SK-N-SH (cell line): ENCODE results near the gene WNK2. TPM values are rescaled to one million over a fixed set of nuclear protein-coding genes. Genes with fewer than 3 reads are reported as not detected.
"Not testable (repeated sequence)": the region's sequence is repeated elsewhere in the genome, so short reads cannot be mapped to it uniquely, and the experiment has no call there.

Experiments used
- CTCF ChIA-PET: fragments of 300-600, 350-600 bp; formaldehyde crosslinking; extraction: SDS; loops from one replicate; lab custom pipeline; 2021; lab: Yijun Ruan, JAX
- POLR2A ChIA-PET: fragments of 350-600 bp; sonication (Branson Sonifier 250); formaldehyde crosslinking; extraction: SDS; loops from one replicate; lab custom pipeline; 2020; ENCODE audit warnings: antibody characterized with exemption, inconsistent platforms; lab: Yijun Ruan, JAX
- DNase-seq: peaks from one replicate; pipeline ENCODE4 v3.0.0; 2012
- H2AFZ ChIP-seq: fragments of 200-600 bp; sonication (generic); 2 replicates; pipeline ENCODE4 v1.8.1; 2016; ENCODE audit warnings: antibody characterized with exemption, mild to moderate bottlenecking, low read depth
- H3F3A ChIP-seq: fragments of 200-600 bp; sonication (generic); replicated peaks from 2 replicates; pipeline ENCODE3; 2016; ENCODE audit warnings: antibody characterized with exemption, mild to moderate bottlenecking; ENCODE audit not compliant: insufficient read depth
- H3K27ac ChIP-seq, 2 experiments: fragments of 200-500 bp in 1 of 2; fragments of 200-600 bp in 1 of 2; sonication (Bioruptor generic) in 1 of 2; sonication (generic), shearing (Covaris generic) in 1 of 2; 2 replicates each; pipeline versions ENCODE4 v1.5.1 to v1.6.1; 2014 to 2016; ENCODE audit warnings: low read depth in 2 of 2, inconsistent platforms in 1 of 2, low read length in 1 of 2, mild to moderate bottlenecking in 1 of 2, mixed read lengths in 1 of 2
- H3K27me3 ChIP-seq: fragments of 200-600 bp; sonication (generic), shearing (Covaris generic); 2 replicates; pipeline ENCODE4 v1.6.1; 2016; ENCODE audit warnings: mixed run types; ENCODE audit not compliant: insufficient read depth
- H3K36me3 ChIP-seq, 2 experiments: fragments of 200-500 bp in 1 of 2; fragments of 200-600 bp in 1 of 2; sonication (Bioruptor generic) in 1 of 2; sonication (generic) in 1 of 2; replicated peaks in 1 of 2; 2 replicates each; pipeline versions ENCODE3 to v1.5.1; 2014 to 2016; ENCODE audit warnings: low read length in 1 of 2, mild to moderate bottlenecking in 1 of 2; ENCODE audit not compliant: insufficient read depth in 2 of 2, control insufficient read depth in 1 of 2
- H3K4me1 ChIP-seq, 2 experiments: fragments of 200-500 bp in 1 of 2; fragments of 200-600 bp in 1 of 2; sonication (Bioruptor generic) in 1 of 2; sonication (generic), shearing (Covaris generic) in 1 of 2; 2 replicates each; pipeline versions ENCODE4 v1.5.1 to v1.6.1; 2014 to 2016; ENCODE audit warnings: low read depth in 1 of 2, low read length in 1 of 2, mixed run types in 1 of 2; ENCODE audit not compliant: insufficient read depth in 2 of 2, control insufficient read depth in 1 of 2
- H3K4me2 ChIP-seq: fragments of 200-600 bp; sonication (generic), shearing (Covaris generic); 2 replicates; pipeline ENCODE4 v1.6.1; 2017; ENCODE audit warnings: mixed run types
- H3K4me3 ChIP-seq, 2 experiments: fragments of 200-500 bp in 1 of 2; fragments of 200-600 bp in 1 of 2; sonication (Bioruptor generic) in 1 of 2; sonication (generic), shearing (Covaris generic) in 1 of 2; 2 replicates each; pipeline versions ENCODE4 v1.5.1 to v1.8.1; 2014 to 2016; ENCODE audit warnings: low read depth in 2 of 2, inconsistent platforms in 1 of 2, low read length in 1 of 2, mild to moderate bottlenecking in 1 of 2, mixed read lengths in 1 of 2, moderate library complexity in 1 of 2
- H3K79me2 ChIP-seq: fragments of 200-600 bp; sonication (generic); 2 replicates; pipeline ENCODE4 v1.8.1; 2017; ENCODE audit warnings: mild to moderate bottlenecking; ENCODE audit not compliant: insufficient read depth
- H3K9ac ChIP-seq: fragments of 200-600 bp; sonication (generic); 2 replicates; pipeline ENCODE4 v1.6.1; 2017; ENCODE audit warnings: mixed run types
- H3K9me2 ChIP-seq: fragments of 200-600 bp; sonication (generic); 2 replicates; pipeline ENCODE4 v1.6.1; 2017; ENCODE audit warnings: mixed run types
- H3K9me3 ChIP-seq: fragments of 200-600 bp; sonication (generic); 2 replicates; pipeline ENCODE4 v1.6.1; 2017; ENCODE audit warnings: mixed run types, mild to moderate bottlenecking, moderate library complexity
- H4K20me1 ChIP-seq: fragments of 200-600 bp; sonication (generic); 2 replicates; pipeline ENCODE4 v1.6.1; 2017; ENCODE audit warnings: mild to moderate bottlenecking, mixed run types; ENCODE audit not compliant: insufficient read depth
- MXI1 ChIP-seq: IDR thresholded peaks from 2 replicates; pipeline ENCODE4 v1.6.1; 2012; ENCODE audit warnings: mild to moderate bottlenecking, low read depth, low read length, improper control_type of control experiment
- NFIC ChIP-seq: IDR thresholded peaks from 2 replicates; pipeline ENCODE4 v1.4.0; 2012; ENCODE audit warnings: borderline replicate concordance
- NRF1 ChIP-seq: IDR thresholded peaks from 2 replicates; pipeline ENCODE4 v1.6.1; 2012; ENCODE audit warnings: low read depth, mild to moderate bottlenecking, low read length
- REST ChIP-seq: IDR thresholded peaks from 2 replicates; pipeline ENCODE4 v1.6.1; 2012; ENCODE audit warnings: mild to moderate bottlenecking, low read depth, low read length, moderate library complexity
- TEAD4 ChIP-seq: IDR thresholded peaks from 2 replicates; pipeline ENCODE4 v1.4.0; 2012; ENCODE audit warnings: mild to moderate bottlenecking, borderline replicate concordance; ENCODE audit not compliant: insufficient read depth
- WGBS: methylation state at CpG from one replicate; pipeline ENCODE4 v1.1.6; 2017; ENCODE audit warnings: low lambda C conversion rate; 5-methylcytosine and 5-hydroxymethylcytosine counted together
- polyA plus RNA-seq, 3 experiments: library from polyadenylated mRNA; depleted of rRNA; stranded (reverse); fragments of >200 nt; gene quantifications; 2 replicates each; pipeline ENCODE4 v1.2.3, GENCODE V29; 2012

WNK2 gene
- polyA plus RNA-seq, 1 of the 3 experiments (the other 2 are of a cell fraction): 0.12 TPM

GRCh38 chr9:93346231-93347112 lies 162.5 kb downstream of the WNK2 start:
- Histone ChIP-seq H3K4me3 (peak overlapping the region in 1 of 2 experiments; percentile 3; a peak in 1 of 4 replicates), H3K79me2 (no peaks in the 10 kb centered on the region), H3K9me2 (no peaks in the 10 kb centered on the region), H3K27ac (no peak overlapping the region), H3K27me3 (no peaks in the 10 kb centered on the region), H3F3A (no peaks in the 10 kb centered on the region), H3K4me1 (peaks cover 0 to 2% of the 10 kb centered on the region in 2 experiments; a peak in 1 of 4 replicates), H3K9me3 (no peaks in the 10 kb centered on the region), H3K9ac (no peak overlapping the region), H3K36me3 (no peaks in the 10 kb centered on the region), H2AFZ (no peak overlapping the region), H4K20me1 (no peaks in the 10 kb centered on the region)
- ChIA-PET POLR2A (no interaction called here), CTCF (no interaction called here)
- peak; percentile 80 for DNase-seq
- 71% methylated on average over 40 of the region's 66 CpGs for WGBS
- TF ChIP-seq TEAD4: no peak
- TF ChIP-seq REST: no peak
- TF ChIP-seq NRF1: no peak
- TF ChIP-seq NFIC: no peak
- no peak for TF ChIP-seq MXI1
- TF ChIP-seq, all 33 proteins: peak for 0
- no peak overlapping the region for H3K4me2 ChIP-seq

- POLR2A ChIA-PET: not testable (repeated sequence)
Measured at GRCh38 chr9:93347371-93347975, 163.5 kb downstream of the WNK2 start.

GRCh38 chr9:93353413-93354310 lies 169.7 kb downstream of the WNK2 start:
- H3K9me2 ChIP-seq, H3K4me1 ChIP-seq, H4K20me1 ChIP-seq, H3K27ac ChIP-seq, H3K79me2 ChIP-seq, H3K9me3 ChIP-seq, H3K27me3 ChIP-seq, H3K4me2 ChIP-seq, H3K36me3 ChIP-seq, CTCF ChIA-PET, DNase-seq, H3K4me3 ChIP-seq, H3F3A ChIP-seq, H3K9ac ChIP-seq, H2AFZ ChIP-seq, POLR2A ChIA-PET: not testable (repeated sequence)
- 59% methylated on average over 14 of the region's 14 CpGs for WGBS

More at GRCh38 chr9:93347371-93347975, 163.5 kb downstream of the WNK2 start:
- H3K27ac ChIP-seq, DNase-seq, H3K79me2 ChIP-seq, H3K4me3 ChIP-seq, CTCF ChIA-PET, H3K9ac ChIP-seq, H3K4me2 ChIP-seq, H3K4me1 ChIP-seq, H3F3A ChIP-seq, H3K9me2 ChIP-seq, H2AFZ ChIP-seq, H3K36me3 ChIP-seq, H3K27me3 ChIP-seq, H3K9me3 ChIP-seq, H4K20me1 ChIP-seq: not testable (repeated sequence)
- WGBS: 70% methylated on average over 9 of the region's 9 CpGs
